CD4-positive, alpha-beta T cell (primary cell): Measurements from ENCODE around the gene PDE4B. TPM values are rescaled to one million over a fixed set of nuclear protein-coding genes. Genes with fewer than 3 reads are reported as not detected.

Experiments
- ATAC-seq: fragments of 200-7000 bp; cut with Tn5 transposase; one replicate; pipeline ENCODE4 v1.10.0; 2022; ENCODE audit warnings: mild to moderate bottlenecking; ENCODE audit not compliant: poor library complexity
- CTCF ChIA-PET: fragments of 350-600 bp; sonication (Branson Sonifier 250); formaldehyde crosslinking; loops from one replicate; lab custom pipeline; 2021; ENCODE audit warnings: antibody characterized with exemption, inconsistent platforms; lab: Charles Lee
- POLR2A ChIA-PET: fragments of 350-600 bp; sonication (Branson Sonifier 250); formaldehyde crosslinking; loops from one replicate; lab custom pipeline; 2021; ENCODE audit warnings: antibody characterized with exemption, inconsistent platforms; lab: Charles Lee
- DNase-seq, 14 experiments: peaks; one replicate each; pipeline ENCODE4 v3.0.0-alpha.2; 2013 to 2020; ENCODE audit warnings: mixed read lengths in 2 of 14
- H3K27ac ChIP-seq, 2 donors: one replicate each; pipeline versions ENCODE4 v1.5.1 to v1.7.0; 2013; ENCODE audit warnings: low read length in 2 of 2, low read depth in 1 of 2, mild to moderate bottlenecking in 1 of 2
- H3K27me3 ChIP-seq, 2 experiments: 1 replicate in 1 of 2; 2 replicates in 1 of 2; pipeline versions ENCODE4 v1.6.1 to v1.7.0; 2013; ENCODE audit warnings: low read length in 2 of 2, control low read depth in 1 of 2, mild to moderate bottlenecking in 1 of 2, moderate library complexity in 1 of 2; ENCODE audit not compliant: insufficient read depth in 2 of 2, control insufficient read depth in 1 of 2
- H3K36me3 ChIP-seq: one replicate; pipeline ENCODE4 v1.6.1; 2013; ENCODE audit warnings: low read length, control low read depth; ENCODE audit not compliant: insufficient read depth
- H3K4me1 ChIP-seq: one replicate; pipeline ENCODE4 v1.6.1; 2013; ENCODE audit warnings: low read length, control low read depth; ENCODE audit not compliant: insufficient read depth
- H3K4me3 ChIP-seq: one replicate; pipeline ENCODE4 v1.5.1; 2013; ENCODE audit warnings: mild to moderate bottlenecking, low read length, moderate library complexity
- H3K9me3 ChIP-seq, 2 experiments: 1 replicate in 1 of 2; 2 replicates in 1 of 2; pipeline versions ENCODE4 v1.6.1 to v1.7.0; 2013; ENCODE audit warnings: low read length in 2 of 2, mild to moderate bottlenecking in 2 of 2, control low read depth in 1 of 2, moderate library complexity in 1 of 2; ENCODE audit not compliant: control insufficient read depth in 1 of 2, insufficient read depth in 1 of 2
- H3K27ac Mint-ChIP-seq: one replicate; pipeline ENCODE4 v1.8.0; 2020; ENCODE audit warnings: mixed read lengths
- H3K27me3 Mint-ChIP-seq: one replicate; pipeline ENCODE4 v1.8.0; 2021; ENCODE audit warnings: mixed read lengths
- H3K36me3 Mint-ChIP-seq: one replicate; pipeline ENCODE4 v1.8.0; 2021; ENCODE audit warnings: low read depth, mixed read lengths
- H3K4me1 Mint-ChIP-seq: one replicate; pipeline ENCODE4 v1.8.0; 2021; ENCODE audit warnings: low read depth, mixed read lengths
- H3K4me3 Mint-ChIP-seq: one replicate; pipeline ENCODE4 v1.8.0; 2020; ENCODE audit warnings: mild to moderate bottlenecking, mixed read lengths
- H3K9me3 Mint-ChIP-seq: one replicate; pipeline ENCODE4 v1.8.0; 2020; ENCODE audit warnings: mixed read lengths
- intact Hi-C, 2 experiments: fragments of 100-400 bp; cut with DNase I in 1 of 2; cut with micrococcal nuclease in 1 of 2; formaldehyde crosslinking; loops; one replicate each; pipeline versions ENCODE4 v1.15.1 to v1.9.0; 2023 to 2025; cut with DNase I, micrococcal nuclease
- total RNA-seq, 174 experiments: library from RNA in 2 of 174; stranded (reverse) in 2 of 174; gene quantifications; one replicate each; pipeline ENCODE4 v1.2.3 and lab custom pipeline; 2021 to 2026
- TF ChIP-seq, protein P1 (sequence below): fragments of 200-600 bp; IDR thresholded peaks from one replicate; pipeline ENCODE4 v1.8.0; 2022; ENCODE audit warnings: antibody characterized with exemption, mild to moderate bottlenecking

Gene PDE4B
- total RNA-seq, 2 experiments from 2014 or later = 155 to 159 TPM

- H3K27ac Mint-ChIP-seq = peak overlapping the region; percentile 64
- intact Hi-C loops = loop anchor here in 1 of 2 experiments (10.0 kb wide), 1 partner anchor 1339 kb away; the partner anchor contains the start of gene GADD45A
- peak overlapping the region; percentile 51 for H3K4me3 Mint-ChIP-seq
- H3K36me3 Mint-ChIP-seq = peaks cover 25% of the 10 kb centered on the region
- ChIA-PET POLR2A (interaction anchor here (1.1 to 11.9 kb wide), 4 partner anchors 10 to 24 kb away, joined by 3 to 167 read pairs (median 6); no protein-coding TSS in a partner anchor), CTCF (interaction anchor here (1.3 to 4.6 kb wide), 4 partner anchors 10 to 64 kb away, joined by 3 to 25 read pairs (median 14); no protein-coding TSS in a partner anchor)
- H3K4me1 Mint-ChIP-seq = peaks cover 90% of the 10 kb centered on the region
- TF ChIP-seq, protein P1, sequence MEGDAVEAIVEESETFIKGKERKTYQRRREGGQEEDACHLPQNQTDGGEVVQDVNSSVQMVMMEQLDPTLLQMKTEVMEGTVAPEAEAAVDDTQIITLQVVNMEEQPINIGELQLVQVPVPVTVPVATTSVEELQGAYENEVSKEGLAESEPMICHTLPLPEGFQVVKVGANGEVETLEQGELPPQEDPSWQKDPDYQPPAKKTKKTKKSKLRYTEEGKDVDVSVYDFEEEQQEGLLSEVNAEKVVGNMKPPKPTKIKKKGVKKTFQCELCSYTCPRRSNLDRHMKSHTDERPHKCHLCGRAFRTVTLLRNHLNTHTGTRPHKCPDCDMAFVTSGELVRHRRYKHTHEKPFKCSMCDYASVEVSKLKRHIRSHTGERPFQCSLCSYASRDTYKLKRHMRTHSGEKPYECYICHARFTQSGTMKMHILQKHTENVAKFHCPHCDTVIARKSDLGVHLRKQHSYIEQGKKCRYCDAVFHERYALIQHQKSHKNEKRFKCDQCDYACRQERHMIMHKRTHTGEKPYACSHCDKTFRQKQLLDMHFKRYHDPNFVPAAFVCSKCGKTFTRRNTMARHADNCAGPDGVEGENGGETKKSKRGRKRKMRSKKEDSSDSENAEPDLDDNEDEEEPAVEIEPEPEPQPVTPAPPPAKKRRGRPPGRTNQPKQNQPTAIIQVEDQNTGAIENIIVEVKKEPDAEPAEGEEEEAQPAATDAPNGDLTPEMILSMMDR = no peak
- ATAC-seq (no peak), DNase-seq (no peak)
- H3K4me3 ChIP-seq = no peak overlapping the region
- H3K9me3 ChIP-seq = no peaks in the 10 kb centered on the region
- H3K4me1 ChIP-seq = peaks cover 42% of the 10 kb centered on the region
- peaks cover 10% of the 10 kb centered on the region for H3K36me3 ChIP-seq
- no peaks in the 10 kb centered on the region for H3K27me3 Mint-ChIP-seq
- H3K9me3 Mint-ChIP-seq = no peaks in the 10 kb centered on the region
- H3K27ac ChIP-seq = peak overlapping the region in 1 of 2 donors; percentile 12
- H3K27me3 ChIP-seq = no peaks in the 10 kb centered on the region
These were observed 553.5 kb downstream of the PDE4B start for GRCh38 chr1:66346057-66346795.

DNA sequence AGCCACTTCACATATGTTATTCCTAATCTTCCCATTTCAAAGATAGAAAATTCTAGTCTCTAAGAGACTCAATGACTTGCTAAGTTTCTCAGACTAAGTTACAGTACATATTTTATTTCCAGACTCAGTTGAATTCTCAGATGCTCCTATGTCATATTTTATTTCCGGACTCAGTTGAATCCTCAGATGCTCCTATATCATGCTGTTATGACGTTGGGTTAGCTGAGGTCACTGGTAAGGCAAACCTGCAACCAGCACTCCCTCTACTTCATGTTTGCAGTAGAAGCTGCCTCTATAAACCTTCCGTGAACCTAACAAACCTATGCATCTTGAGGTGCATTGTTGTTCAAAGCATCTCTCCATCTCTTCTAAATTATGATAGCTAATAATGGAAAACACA lies 554.2 kb downstream of the PDE4B start:
- Mint-ChIP-seq H3K9me3 (no peaks in the 10 kb centered on the region), H3K27ac (peak overlapping the region; percentile 64), H3K4me1 (peaks cover 90% of the 10 kb centered on the region), H3K36me3 (peaks cover 25% of the 10 kb centered on the region), H3K4me3 (peak overlapping the region; percentile 51), H3K27me3 (no peaks in the 10 kb centered on the region)
- Histone ChIP-seq H3K27ac (peak overlapping the region in 1 of 2 donors; percentile 12), H3K36me3 (peaks cover 5% of the 10 kb centered on the region), H3K9me3 (no peaks in the 10 kb centered on the region), H3K27me3 (no peaks in the 10 kb centered on the region), H3K4me1 (peaks cover 44% of the 10 kb centered on the region), H3K4me3 (no peak overlapping the region)
- ATAC-seq (no peak), DNase-seq (peak in 1 of 14 experiments; percentile 43)
- CTCF ChIA-PET = interaction anchor here (0.8 to 4.6 kb wide), 6 partner anchors 10 to 99 kb away, joined by 3 to 25 read pairs (median 4); no protein-coding TSS in a partner anchor
- POLR2A ChIA-PET = interaction anchor here (0.6 to 11.9 kb wide), 4 partner anchors 10 to 64 kb away, joined by 3 to 167 read pairs (median 6); no protein-coding TSS in a partner anchor
- intact Hi-C loops = loop anchor here in 1 of 2 experiments (10.0 kb wide), 1 partner anchor 1338 kb away; the partner anchor contains the start of gene GADD45A
- TF ChIP-seq, protein P1 = no peak

DNA sequence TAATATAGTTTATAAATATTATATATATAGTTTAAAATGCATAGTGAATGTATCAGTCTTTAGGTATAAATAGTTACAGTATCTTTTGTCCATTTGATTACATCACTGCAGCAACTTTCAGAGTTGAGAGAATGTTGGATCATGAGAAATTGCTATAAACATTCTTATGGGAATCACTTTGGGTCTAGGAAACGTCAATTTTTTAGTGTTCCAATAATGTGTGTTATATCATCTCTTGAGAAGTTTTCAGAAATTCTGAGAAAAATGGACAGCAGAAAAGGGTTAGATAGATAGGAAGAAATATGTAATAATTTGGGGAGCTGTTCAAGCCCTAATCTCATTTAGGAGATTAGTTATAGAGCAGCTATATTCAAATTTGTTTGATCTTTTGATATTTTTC lies 556.1 kb downstream of the PDE4B start:
- H3K9me3 Mint-ChIP-seq = no peaks in the 10 kb centered on the region
- ChIA-PET CTCF (no interaction called here), POLR2A (interaction anchor here (11.9 kb wide), 1 partner anchor 15 kb away, joined by 167 read pairs; no protein-coding TSS in a partner anchor)
- TF ChIP-seq, protein P1 = no peak
- H3K27ac Mint-ChIP-seq = peak overlapping the region; percentile 87
- peak overlapping the region; percentile 52 for H3K4me3 Mint-ChIP-seq
- peaks cover 97% of the 10 kb centered on the region for H3K4me1 Mint-ChIP-seq
- peaks cover 47% of the 10 kb centered on the region for H3K4me1 ChIP-seq
- intact Hi-C loops = loop anchor here in 1 of 2 experiments (10.0 kb wide), 1 partner anchor 1336 kb away; the partner anchor contains the start of gene GADD45A
- no peak overlapping the region for H3K4me3 ChIP-seq
- no peaks in the 10 kb centered on the region for H3K9me3 ChIP-seq
- H3K27ac ChIP-seq = peak overlapping the region in 1 of 2 donors; percentile 77
- no peaks in the 10 kb centered on the region for H3K27me3 ChIP-seq
- ATAC-seq (no peak), DNase-seq (no peak)
- H3K27me3 Mint-ChIP-seq = no peaks in the 10 kb centered on the region
- H3K36me3 ChIP-seq = peaks cover 9% of the 10 kb centered on the region
- peaks cover 34% of the 10 kb centered on the region for H3K36me3 Mint-ChIP-seq
